NCI-H187 (cell line): ENCODE results near the gene BICC1.

Source experiments
- DNase-seq, 2 experiments: peaks; one replicate each; lab custom pipeline; 2025; lab: John Stamatoyannopoulos, UW

Gene BICC1

DNA sequence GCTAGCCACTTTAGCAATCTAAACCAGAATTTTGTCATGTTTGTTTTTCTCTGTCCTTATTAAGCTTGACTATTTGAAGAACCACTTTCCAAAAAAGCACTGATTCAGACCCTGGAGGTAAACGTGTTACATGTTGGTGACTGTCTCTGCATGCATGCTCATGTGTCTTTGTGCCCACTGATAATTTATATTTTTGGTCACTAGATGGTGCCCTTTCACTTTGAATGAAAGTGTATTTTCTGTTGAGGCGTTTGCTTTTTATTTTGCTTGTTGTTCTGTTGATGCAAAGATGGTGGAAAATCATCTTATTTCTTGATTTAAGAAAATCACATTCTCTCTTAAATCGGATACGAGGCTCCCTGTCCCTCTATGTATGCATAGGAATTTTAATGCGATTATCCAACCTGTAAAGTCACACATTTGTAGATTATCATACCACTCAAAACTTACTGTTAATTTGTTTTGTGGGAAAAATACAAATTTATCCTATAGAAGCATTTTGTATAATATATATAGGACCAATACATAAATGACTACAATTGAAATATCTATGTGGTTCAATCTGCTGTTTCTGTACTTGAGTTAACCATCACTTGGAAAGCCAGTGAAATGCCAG lies 269.3 kb downstream of the BICC1 start:
- no peak for DNase-seq

DNA sequence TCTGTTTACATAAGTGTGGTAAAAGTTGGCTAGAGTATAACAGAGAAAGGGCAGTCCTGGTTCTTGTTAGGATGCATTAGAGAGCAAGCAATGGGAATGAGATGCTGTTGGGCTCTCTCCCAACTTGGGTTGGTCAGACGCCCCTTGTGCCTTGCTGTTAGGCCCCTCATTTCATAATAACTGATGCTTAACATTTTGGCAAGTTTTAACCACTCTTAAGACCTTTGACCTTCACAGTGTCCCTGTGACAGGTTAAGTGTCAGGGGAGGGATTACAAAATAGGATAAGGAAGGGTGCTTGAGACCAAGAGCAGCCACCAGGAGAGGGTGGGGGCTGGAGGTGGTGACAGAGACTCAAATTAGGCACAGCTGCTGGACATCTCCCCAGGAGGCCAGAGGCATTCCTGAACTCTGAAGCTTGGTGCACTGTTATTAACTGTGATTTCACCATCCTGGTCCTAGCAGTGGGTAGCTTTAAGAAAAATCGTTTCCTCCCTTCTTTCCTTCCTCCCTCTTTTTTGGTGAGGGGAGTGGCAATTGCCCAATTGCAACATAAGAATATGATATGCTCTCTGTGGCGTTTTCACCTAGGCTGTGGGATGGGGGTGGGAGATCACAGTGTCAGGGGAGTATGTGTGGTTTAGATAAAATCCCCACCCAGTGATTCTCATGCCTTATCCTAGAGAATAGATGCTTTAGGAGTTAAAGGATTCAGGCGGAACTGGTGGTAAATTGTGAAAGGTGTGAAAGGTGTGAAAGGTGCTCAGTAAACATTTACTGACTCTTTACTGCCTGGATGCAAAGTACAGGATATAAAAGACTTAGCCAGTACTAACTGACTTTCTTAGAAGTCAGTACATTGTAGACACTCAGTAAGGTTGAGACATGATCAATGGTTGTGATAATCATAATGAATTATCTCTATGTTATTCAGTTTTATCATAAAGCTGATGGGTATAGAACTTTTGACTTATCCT lies 270.5 kb downstream of the BICC1 start:
- DNase-seq, result no peak

DNA sequence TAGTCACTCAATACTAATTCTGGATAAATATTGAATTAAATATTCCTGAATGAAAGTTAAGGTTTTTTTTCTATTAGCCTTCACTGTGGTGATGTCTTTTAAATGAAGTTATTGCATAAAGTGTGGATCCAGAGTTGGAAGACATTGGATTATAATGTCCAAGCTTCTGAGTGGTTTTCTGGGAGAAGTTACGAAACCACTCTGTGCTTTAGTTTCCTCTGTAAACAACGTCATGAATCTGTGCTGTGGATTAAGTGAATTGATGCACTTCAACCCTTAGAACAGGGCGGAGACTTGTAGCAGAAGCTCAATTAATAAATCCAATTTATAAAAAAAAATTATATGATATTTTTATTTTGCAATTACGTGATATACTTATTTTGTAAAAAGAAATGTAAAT lies 271.7 kb downstream of the BICC1 start:
- DNase-seq, result no peak

DNA sequence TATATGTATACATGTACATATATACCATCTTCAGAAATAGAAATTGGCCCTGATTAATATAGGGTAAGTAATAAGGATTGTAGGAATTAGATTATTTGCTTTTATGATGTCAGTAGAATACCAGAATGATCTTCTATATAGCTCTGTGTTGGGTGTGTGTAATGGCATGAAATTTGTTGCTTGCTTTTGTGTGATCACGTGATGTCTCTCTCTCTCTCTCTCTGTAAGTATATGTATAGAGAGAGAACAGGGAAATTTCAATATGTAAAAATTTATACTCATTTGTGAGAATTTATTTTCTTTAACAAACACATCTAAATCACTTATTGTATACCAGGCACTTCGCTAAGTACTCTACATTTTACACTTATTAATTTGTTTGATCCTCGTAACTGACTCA lies 272.7 kb downstream of the BICC1 start:
- no peak for DNase-seq

- DNase-seq, result no peak
Measured at GRCh38 chr10:58791137-58791536, 278.5 kb downstream of the BICC1 start.

- no peak for DNase-seq
Measured at GRCh38 chr10:58795560-58795959, 282.9 kb downstream of the BICC1 start.

DNA sequence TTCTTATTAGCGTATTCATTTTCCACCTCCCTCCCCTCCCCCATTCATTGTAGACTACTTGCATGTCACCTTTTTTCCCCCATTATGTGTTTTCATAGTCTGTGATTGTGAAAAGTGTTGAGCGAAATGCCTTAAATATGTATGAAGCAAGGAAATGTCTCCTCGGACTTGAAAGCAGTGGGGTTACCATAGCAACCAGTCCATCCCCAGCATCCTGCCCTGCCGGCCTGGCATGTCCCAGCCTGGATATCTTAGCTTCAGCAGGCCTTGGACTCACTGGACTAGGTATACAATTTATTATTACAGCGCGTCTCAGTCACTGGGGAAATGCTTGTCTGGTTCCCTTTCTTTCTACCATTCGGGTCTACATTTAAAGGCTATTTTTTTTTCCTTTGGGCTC lies 283.6 kb downstream of the BICC1 start:
- no peak for DNase-seq

- DNase-seq, result no peak
Measured at GRCh38 chr10:58796824-58797223, 284.2 kb downstream of the BICC1 start.

- DNase-seq, result no peak
Measured at GRCh38 chr10:58797356-58797755, 284.7 kb downstream of the BICC1 start.

GRCh38 chr10:58802047-58802446 lies 289.4 kb downstream of the BICC1 start:
- no peak for DNase-seq

DNA sequence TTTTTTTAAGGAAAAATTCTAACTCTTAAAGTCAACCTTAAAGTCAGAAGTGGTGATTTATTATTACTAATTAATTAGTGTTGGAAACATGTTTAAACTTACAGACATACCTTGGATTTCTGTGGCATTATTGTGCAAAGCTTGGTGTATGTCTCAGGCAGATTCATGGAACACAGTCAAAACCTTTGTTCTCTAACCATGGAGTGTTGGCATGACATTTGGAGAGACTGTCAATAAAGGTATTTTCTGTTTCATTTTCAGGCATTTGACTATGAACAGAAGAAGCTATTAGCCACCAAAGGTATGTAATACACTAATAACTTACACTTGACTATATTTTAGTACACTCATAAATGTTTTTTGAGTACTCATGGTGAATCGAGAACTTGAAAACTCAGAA lies 293.7 kb downstream of the BICC1 start:
- no peak for DNase-seq

DNA sequence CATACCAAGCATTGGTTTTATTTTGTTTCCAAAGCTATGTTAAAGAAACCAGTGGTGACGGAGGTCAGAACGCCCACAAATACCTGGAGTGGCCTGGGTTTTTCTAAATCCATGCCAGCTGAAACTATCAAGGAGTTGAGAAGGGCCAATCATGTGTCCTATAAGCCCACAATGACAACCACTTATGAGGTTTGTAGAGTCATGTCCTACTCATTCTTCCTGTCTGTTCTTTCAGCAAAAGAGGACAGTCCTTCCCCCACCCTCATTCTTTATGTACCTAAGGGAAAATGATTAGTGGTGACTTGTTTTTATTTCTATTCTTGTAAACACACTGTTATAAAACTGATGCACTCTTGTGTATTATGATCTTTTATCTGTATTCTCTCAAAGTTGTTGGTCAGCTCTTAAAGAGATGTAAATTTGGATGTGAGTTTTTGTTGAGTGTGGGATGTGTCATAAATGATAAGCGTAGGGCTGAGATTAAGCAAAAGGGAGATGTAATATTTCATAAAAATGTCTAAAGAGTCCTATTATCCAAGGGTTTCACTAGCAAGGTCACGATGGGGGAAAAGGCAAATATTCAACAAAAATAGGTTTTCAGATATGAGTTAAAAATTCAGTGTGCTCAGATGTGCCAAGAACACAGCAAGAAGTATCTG lies 294.4 kb downstream of the BICC1 start:
- no peak for DNase-seq

- no peak for DNase-seq
Measured at GRCh38 chr10:58807629-58808022, 295.0 kb downstream of the BICC1 start.

DNA sequence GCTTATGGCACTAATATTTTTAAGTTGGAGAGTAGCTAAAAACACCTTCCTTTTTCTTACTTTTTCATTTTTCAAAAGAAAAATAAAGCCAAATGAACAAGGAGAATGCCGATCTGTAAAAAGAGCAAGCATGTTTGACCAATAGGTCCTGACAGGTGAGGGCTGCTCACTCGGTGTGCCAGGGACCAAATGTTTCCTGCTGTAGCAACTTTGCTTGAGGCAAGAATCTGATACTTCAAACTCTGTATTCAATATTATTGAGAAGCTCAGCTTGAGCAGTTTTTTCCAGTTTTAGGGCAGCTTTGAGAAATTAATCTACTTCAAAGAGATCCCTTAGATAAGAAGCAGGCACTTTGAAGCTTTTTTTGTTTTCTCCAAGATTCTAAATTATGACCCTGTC lies 298.1 kb downstream of the BICC1 start:
- no peak for DNase-seq

DNA sequence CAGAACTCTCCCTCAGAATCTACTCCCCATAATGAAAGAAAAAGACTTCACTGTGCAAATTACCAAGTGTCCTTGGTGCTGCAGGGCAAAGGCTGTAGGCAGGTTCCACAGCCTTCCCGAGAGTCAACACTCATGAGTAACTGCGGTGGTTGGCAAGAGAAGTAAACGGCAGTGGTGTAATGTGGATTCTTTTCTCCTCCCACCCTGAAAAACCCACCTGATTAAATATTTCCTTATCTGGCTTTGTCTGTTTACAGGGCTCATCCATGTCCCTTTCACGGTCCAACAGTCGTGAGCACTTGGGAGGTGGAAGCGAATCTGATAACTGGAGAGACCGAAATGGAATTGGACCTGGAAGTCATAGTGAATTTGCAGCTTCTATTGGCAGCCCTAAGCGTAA lies 300.9 kb downstream of the BICC1 start:
- no peak for DNase-seq

DNA sequence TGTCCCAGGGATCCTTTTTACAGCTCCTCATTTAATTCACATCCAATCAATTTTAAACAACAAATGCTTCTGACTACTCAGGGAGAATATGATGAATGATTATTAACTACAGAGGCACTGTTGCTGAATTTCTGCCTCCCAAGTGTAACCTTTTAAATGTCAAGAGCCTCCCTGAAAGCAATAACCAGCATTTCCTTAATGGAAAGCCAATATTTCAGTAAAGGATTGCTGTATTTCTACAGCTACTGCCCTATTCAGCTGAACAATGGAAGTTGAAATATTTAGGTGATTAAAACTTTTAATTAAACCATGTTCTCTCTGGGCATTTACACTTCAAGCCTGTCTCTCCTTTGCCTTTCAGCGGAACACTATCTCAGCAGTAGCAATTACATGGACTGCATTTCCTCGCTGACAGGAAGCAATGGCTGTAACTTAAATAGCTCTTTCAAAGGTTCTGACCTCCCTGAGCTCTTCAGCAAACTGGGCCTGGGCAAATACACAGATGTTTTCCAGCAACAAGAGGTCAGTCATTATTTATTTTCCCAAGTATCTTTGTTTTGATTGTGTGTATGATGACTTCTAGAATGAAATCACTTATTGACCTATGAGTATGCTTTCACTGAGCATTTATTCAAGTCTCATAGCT lies 304.7 kb downstream of the BICC1 start:
- no peak for DNase-seq

- DNase-seq, result no peak
Measured at GRCh38 chr10:58818900-58819299, 306.2 kb downstream of the BICC1 start.

DNA sequence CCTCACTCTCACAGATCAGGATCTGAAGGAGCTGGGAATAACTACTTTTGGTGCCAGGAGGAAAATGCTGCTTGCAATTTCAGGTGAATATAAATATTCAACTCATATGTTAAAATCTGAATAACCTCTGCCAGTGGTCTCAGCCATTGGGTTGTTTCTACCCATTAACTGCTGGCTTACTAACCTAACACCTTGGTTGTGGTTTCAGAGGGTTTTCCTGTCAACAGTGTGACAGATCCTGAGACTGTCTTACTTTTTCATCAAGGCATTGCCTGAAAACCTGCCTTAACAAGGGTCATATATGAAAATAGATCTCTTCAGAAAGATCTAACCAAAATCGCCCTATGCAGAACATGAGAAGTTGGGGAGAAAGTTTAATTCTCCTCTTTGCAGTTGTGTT lies 307.7 kb downstream of the BICC1 start:
- DNase-seq, result no peak

DNA sequence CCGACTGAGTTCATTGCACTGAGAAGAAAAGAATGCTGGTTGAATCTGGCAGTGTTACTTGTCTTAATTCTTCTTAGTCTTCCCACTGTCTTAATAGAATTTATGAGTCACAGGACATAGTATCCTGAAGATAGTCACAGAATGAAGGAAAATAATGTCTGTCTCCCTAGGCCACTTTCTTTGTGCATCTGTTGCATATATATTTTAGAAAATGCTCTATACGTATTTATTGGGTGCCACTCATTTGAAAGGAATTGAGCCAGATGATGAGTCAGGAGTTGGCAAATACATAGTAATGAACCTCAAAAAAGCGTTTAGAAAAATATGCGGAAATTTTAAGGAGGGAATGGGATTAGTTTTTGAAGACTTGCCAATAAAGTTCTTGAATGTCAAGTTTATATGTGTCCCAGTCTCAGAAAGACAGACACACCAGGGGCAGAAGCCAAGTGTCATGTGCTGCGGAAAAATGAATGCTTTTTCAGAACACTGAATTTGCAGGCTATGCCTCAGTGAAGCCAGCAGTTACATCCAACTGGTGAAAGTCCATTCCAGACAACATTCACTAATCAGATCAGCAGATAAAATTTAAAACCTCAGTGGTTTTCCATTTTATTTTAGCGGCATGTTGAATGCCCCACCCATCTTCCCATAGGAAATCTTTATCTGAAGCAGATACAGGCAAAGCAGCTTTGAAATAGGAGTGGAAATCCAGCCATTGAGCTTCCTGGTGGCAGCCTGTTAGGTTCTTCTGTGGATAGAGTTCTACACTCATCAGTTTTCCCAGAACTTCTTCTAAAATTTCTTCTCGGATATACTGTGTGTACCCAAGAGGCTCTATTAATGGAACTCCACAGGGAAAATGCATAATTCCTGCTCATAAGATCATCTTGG lies 308.4 kb downstream of the BICC1 start:
- DNase-seq, result no peak

DNA sequence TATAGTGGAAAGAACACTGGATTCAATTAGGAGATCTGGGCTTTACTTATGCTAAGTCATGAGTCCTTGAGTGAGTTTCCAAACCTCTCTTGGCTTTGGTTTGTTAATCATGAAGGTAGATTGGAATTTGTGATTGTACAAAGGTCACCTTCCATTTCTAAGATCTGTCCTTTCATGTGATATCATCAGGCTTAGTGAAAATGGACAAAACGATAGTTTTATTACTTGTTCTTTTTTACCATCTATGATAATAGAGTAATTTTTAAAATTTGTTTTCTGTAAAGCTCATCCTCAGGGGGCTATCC lies 309.0 kb downstream of the BICC1 start:
- no peak for DNase-seq

DNA sequence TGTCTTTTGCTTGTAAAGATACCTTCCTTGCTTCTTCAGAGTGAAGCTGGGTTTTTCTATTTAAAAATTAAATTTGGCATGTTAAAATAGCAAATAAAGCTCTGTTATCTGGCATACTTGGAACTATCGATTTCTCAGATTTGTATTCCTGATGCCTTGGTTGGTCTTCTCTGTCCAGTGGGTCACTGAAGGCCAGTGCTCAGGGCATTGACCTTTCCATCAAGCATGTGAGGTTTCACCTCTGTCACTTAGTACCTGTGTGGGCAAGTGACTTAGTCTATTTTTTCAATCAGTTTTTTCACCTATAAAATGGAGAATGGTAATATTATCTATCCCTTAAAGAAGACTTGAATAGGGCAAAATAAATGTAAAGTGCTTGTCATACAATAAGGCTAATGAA lies 311.3 kb downstream of the BICC1 start:
- DNase-seq, result no peak

GRCh38 chr10:58824396-58824795 lies 311.7 kb downstream of the BICC1 start:
- DNase-seq, result no peak
